VCaP (cell line): ENCODE measurements around the gene SREBF2.
"Not testable (repeated sequence)": the region's sequence is repeated elsewhere in the genome, so short reads cannot be mapped to it uniquely, and the experiment has no call there.

Experiments
- H3K27ac ChIP-seq: fragments of 450-650 bp; 2 replicates; pipeline ENCODE4 v1.5.1; 2017
- CTCF ChIP-seq: fragments of 450-650 bp; conservative IDR thresholded peaks from 2 replicates; pipeline ENCODE4 v1.5.1; 2017; ENCODE audit warnings: mild to moderate bottlenecking, moderate library complexity

The SREBF2 gene

GRCh38 chr22:41862160-41862529 lies 29.2 kb downstream of the SREBF2 start:
- no peak for TF ChIP-seq CTCF
- H3K27ac ChIP-seq = no peak overlapping the region

- no peak for TF ChIP-seq CTCF
- H3K27ac ChIP-seq = no peak overlapping the region
These were observed 29.8 kb downstream of the SREBF2 start for GRCh38 chr22:41862530-41863266.

- H3K27ac ChIP-seq = no peak overlapping the region
- TF ChIP-seq CTCF = no peak
These were observed 30.6 kb downstream of the SREBF2 start for GRCh38 chr22:41863472-41863871.

- H3K27ac ChIP-seq = no peak overlapping the region
- TF ChIP-seq CTCF = no peak
These were observed 35.7 kb downstream of the SREBF2 start for GRCh38 chr22:41868556-41868955.

GRCh38 chr22:41870081-41870480 lies 37.2 kb downstream of the SREBF2 start:
- H3K27ac ChIP-seq = not testable (repeated sequence)

GRCh38 chr22:41870786-41871185 lies 37.9 kb downstream of the SREBF2 start:
- H3K27ac ChIP-seq = no peak overlapping the region
- no peak for TF ChIP-seq CTCF

GRCh38 chr22:41873391-41873790 lies 40.5 kb downstream of the SREBF2 start:
- TF ChIP-seq CTCF = no peak

GRCh38 chr22:41874090-41874489 lies 41.2 kb downstream of the SREBF2 start:
- H3K27ac ChIP-seq = no peak overlapping the region
- TF ChIP-seq CTCF = no peak

More at GRCh38 chr22:41873391-41873790, 40.5 kb downstream of the SREBF2 start:
- H3K27ac ChIP-seq = no peak overlapping the region
